Brain pericyte (primary cell): ENCODE data around the gene PLPPR4.

ENCODE experiments used
- DNase-seq: peaks from one replicate; pipeline ENCODE4 v3.0.0-alpha.2; 2012; ENCODE audit warnings: low read depth, low spot score

PLPPR4 gene

DNA sequence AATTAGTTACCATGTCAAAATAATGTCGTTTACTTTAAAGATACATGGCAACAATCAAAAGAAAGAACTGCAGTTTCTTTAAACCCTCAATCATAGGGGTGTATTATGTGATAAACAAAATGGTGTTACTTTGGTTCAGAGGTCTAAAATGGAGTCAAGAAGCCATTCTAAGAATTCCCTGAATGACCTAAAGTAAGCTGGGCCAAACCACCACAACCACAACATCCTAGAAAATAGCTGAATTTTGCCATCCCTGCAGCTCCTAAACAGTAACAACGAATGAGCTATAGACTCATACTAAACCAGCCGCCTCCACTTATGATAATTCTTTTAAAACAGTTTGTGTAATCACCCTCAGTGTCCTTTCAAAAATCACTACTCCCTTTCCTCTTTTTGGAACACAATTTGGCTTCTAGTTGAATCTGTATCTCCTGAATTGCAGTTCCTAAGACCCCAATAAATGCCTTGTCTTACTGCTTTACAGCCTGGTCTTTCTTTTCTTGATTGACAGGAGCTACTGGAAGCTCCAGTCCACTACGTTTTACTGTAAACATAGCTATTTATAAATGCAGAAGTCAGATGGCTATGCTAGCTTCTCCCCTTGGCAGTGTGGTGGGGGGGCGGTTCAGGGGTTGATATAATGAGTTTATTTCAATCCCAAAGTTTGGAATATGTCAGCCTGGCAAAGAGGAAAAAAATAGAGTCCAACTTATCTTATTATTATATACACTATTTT, 84.3 kb downstream of the PLPPR4 start:
- no peak for DNase-seq

DNA sequence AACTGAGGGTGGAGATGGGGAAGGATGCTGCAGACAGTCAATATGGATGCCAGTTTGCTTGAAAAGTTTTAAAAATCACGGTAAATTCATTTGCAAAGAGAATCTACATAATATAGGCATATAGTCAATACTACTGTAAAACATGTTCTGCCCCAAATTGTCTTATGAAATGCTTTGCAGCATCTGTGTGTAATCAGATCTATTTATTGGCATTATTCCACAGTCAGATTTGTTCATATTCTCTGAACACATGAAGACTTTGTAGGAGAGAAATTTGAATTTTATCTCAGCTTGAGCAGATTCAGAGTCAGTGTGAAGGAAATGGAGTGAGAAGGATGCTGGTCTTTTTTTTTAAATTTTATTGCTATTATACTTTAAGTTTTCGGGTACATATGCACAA, 88.5 kb downstream of the PLPPR4 start:
- no peak for DNase-seq

GRCh38 chr1:99358770-99359169, 94.5 kb downstream of the PLPPR4 start:
- DNase-seq: no peak
